HG03521 (cell line): Measurements from ENCODE around the gene SLC22A4.

ENCODE experiments used
- ATAC-seq: cut with Tn5 transposase; IDR thresholded peaks from one replicate; pipeline ENCODE4 v1.9.1; 2021; ENCODE audit warnings: mild to moderate bottlenecking, moderate library complexity; ENCODE audit not compliant: unreplicated experiment

The SLC22A4 gene

DNA sequence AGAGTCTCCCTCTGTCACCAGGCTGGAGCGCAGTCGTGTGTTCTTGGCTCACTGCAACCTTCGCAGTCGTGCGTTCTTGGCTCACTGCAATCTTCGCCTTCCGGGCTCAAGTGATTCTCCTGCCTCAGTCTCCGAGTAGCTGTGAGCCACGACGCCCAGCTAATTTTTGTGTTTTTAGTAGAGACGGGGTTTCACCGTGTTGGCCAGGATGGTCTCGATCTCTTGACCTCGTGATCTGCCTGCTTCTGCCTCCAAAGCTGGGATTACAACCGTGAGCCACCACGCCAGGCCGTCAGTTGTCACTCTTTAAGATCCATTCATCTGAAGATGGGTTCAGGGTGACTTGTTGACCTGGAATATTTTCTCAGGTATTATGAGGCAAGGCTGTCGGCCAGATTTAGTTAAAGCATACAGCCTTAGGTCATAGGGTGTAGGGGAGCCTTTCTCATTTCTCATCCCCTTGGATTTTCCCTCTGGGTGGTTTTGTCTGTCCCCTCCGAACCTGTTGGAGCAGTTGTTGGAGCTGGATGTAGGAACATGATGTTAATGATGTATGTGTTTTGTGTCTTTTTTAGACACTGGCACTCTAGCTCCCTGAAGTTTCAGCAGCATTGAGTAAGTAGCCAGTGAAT, 76.9 kb downstream of the SLC22A4 start:
- no peak for ATAC-seq

GRCh38 chr5:132371603-132371994, 77.4 kb downstream of the SLC22A4 start:
- ATAC-seq: no peak

DNA sequence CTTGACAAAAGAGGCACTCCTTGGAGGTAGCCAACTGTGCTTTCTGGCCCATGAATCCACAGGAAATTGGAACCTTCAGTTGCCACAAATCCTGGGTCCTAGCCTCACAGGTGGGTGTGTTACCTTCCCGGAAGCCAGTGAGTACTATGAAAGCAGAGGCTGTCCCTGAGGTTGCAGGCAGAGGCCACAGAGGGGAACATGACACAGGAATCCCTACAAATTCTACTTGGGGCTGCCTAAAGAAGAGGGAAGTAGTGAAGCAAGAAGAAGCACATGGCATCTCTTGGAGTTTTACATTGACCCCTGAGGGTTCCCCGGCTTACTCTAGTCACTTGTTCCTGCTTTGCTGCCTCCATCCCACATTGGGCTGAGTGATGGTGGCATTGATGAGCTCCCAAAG, 77.9 kb downstream of the SLC22A4 start:
- no peak for ATAC-seq

- no peak for ATAC-seq
Measured at GRCh38 chr5:132372542-132372941, 78.3 kb downstream of the SLC22A4 start.

GRCh38 chr5:132375957-132376356, 81.8 kb downstream of the SLC22A4 start:
- no peak for ATAC-seq

GRCh38 chr5:132376694-132377641, 82.8 kb downstream of the SLC22A4 start:
- no peak for ATAC-seq

- no peak for ATAC-seq
Measured at GRCh38 chr5:132377738-132378137, 83.5 kb downstream of the SLC22A4 start.

DNA sequence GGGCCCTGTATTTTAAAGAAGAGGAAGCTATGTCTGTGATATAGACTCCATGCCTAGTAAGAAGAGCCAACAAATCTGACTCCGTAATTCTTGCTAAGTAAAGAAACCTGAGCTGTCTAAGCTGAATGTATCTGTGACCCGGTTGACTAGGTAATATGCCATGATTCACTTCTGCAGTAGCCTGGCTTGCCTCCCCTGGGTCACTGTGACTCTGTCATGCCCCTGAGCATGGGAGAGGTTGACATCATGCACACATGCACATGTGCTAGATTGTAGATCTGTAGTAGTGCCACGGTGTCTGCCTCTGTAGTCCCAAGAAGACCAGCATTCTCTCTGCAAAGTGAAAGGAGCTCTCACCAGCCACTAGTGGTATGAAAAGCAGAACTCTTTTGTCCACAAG, 84.4 kb downstream of the SLC22A4 start:
- no peak for ATAC-seq

DNA sequence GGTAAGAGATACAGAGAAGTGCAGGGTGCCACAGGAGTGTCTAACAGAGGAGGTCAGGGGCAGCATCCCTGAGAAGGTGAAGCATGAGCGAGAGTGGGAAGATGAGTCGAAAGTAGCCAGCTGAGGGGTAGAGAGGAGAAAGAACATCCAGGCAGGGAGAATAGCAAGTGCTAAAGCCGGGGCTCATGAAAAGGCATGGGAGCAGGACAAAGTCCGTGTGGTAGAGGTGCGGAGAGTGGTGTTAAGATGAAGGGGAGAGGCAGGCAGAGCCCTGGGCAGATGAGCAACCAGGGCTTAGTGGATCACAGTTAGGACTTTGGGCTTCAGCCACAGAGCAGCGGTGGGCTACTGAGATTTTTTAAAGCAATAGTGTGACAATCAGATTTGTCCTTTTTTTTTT, 85.9 kb downstream of the SLC22A4 start:
- no peak for ATAC-seq

DNA sequence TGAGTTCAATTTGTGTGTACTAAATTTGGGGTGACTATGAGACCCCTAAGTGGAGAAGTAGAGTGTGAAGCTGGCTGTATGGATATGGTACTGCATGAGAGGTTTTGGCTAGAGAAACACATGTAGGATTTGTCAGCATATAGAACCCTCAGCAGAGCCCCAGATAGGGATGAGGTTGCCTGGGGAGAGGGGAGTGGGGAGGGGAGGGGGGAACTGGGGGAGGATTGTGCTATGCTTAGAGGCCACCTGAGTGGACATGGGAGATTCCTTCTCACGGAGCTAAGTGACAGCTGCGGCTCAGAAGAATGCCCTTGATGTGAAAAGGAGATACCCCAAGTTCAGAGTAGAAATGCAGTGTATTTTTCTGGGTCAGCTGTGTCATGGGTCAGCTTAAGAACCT, 86.5 kb downstream of the SLC22A4 start:
- no peak for ATAC-seq

DNA sequence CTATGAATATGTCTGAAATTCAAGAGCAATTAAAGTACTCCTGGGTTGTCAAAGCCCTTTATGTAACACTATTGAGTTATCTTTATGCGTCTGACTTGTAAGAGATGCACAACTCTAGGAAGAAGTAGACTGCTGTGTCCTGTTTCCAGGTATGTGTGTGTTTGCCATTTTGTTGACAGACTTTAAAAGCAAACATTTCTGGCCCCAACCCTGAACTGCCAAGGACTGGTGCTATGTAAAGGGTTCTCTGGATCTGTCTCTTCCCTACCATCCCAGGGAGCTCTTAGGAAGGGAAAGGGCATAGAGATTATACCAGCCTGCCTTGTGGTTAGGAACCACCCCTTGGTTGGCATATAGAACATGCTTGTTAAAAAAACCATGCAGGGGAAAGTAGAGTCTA, 87.4 kb downstream of the SLC22A4 start:
- no peak for ATAC-seq

DNA sequence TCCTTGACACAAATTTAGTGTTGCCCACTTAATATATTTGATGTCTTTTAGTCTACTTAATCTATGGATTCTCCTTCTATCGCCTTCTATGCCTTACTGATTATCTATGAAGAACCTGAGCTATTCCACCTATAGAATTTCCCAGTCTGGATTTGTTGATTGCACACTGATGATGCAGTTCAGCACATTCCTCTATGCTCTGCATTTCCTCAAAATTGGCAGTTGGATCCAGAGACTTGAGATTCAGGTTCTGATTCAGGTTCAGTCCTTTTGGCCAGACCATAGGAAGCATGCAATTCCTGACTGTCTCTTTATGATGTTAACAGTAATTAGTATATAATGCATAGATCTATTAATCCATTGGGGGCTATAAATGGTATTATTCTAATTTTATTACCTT, 89.1 kb downstream of the SLC22A4 start:
- no peak for ATAC-seq

DNA sequence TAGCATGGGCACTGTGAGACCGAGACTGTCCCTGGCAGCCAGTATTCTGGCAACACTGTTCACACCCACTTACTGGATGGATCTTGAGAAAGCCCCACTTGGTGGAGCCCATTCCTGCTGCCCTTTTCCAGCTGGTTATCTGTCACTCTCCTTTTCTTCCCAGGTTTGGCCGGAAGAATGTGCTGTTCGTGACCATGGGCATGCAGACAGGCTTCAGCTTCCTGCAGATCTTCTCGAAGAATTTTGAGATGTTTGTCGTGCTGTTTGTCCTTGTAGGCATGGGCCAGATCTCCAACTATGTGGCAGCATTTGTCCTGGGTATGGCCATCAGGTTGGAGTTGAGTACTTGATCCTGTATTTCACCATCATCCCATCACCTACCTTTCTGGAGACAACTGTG, 89.8 kb downstream of the SLC22A4 start:
- no peak for ATAC-seq

DNA sequence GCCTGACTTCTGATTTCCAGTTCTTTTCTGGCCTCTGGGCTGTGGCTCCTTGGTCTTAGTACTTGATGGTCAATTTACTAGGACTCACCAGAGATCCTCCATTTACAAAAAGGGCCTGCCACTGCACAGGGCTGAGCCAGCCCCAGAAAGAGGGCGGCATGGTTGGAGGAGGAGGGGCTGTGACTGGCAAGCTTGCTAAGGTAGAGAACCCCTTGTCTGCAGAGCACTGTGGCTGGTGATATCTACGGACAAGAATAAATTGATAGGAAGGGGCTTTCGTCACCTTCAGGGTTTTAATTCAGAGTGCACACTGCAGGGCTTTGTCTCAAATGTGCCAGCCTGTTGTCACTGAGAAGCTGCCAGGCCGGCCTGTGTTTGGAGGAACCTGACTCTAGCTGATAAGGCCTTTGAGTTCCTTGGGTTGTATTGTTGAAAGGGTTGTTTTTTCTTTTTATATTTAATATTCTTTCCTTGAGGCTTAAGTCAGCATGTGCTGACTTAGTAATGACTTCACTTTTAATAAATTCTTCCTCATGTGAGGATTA, 90.4 kb downstream of the SLC22A4 start:
- ATAC-seq: no peak

- no peak for ATAC-seq
Measured at GRCh38 chr5:132385326-132386105, 91.3 kb downstream of the SLC22A4 start.

GRCh38 chr5:132386644-132387286, 92.6 kb downstream of the SLC22A4 start:
- ATAC-seq: peak; percentile 77

- ATAC-seq: no peak
Measured at GRCh38 chr5:132387640-132388117, 93.5 kb downstream of the SLC22A4 start.

DNA sequence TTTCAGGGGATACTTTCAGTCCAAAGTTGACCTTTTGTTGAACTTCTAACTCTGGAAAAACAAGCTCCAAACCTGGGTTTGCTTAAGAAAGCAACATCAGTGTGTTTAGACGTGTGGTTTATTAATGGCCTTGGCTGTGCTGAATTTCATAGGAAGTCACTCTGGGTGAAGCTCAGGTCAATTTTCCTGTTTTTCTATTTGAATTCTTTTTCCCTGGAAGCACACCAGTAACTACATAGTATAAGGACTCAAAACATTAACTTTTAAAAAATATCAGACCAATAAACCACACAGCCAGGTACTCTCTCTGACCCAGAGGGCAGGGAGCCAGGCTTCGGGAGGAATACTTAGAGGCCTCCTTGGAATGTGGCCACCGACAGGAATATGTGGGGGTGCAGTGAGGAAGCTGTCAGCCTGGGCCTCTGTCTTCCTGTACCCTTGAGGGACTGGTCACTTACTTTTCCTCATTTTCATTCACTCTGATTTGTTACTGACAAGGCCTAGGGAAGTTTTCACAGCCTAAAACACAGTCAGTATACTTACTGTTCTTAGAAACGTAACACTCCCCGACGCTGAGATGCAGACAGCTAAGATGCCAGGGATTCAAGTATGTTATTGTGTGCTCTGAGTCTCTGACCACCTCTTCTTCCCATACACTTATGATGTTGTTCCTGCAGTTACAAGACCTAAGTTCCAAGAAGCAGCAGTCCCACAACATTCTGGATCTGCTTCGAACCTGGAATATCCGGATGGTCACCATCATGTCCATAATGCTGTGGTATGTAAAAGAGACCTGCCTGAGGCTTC, 94.3 kb downstream of the SLC22A4 start:
- ATAC-seq: no peak

- ATAC-seq: no peak
Measured at GRCh38 chr5:132389051-132389331, 94.8 kb downstream of the SLC22A4 start.
